Measurements from ENCODE around the gene TMEM132A.

The TMEM132A gene

GRCh38 chr11:60939301-60939700 lies 15.0 kb downstream of the TMEM132A start:
- no peak for DNase-seq

GRCh38 chr11:60939855-60940254 lies 15.6 kb downstream of the TMEM132A start:
- no peak for DNase-seq

- DNase-seq, result no peak
These were observed 17.3 kb downstream of the TMEM132A start for GRCh38 chr11:60941371-60942119.

GRCh38 chr11:60942219-60942618 lies 18.0 kb downstream of the TMEM132A start:
- DNase-seq, result no peak

GRCh38 chr11:60942970-60943565 lies 18.8 kb downstream of the TMEM132A start:
- no peak for DNase-seq

GRCh38 chr11:60944490-60945294 lies 20.4 kb downstream of the TMEM132A start:
- DNase-seq, result no peak

GRCh38 chr11:60945295-60945667 lies 21.0 kb downstream of the TMEM132A start:
- DNase-seq, result no peak

GRCh38 chr11:60946601-60947264 lies 22.5 kb downstream of the TMEM132A start:
- DNase-seq, result no peak

GRCh38 chr11:60947700-60948099 lies 23.4 kb downstream of the TMEM132A start:
- DNase-seq, result no peak

GRCh38 chr11:60948250-60948649 lies 24.0 kb downstream of the TMEM132A start:
- no peak for DNase-seq

GRCh38 chr11:60950024-60950423 lies 25.8 kb downstream of the TMEM132A start:
- DNase-seq, result no peak

- DNase-seq, result no peak
These were observed 26.8 kb downstream of the TMEM132A start for GRCh38 chr11:60950933-60951605.

- DNase-seq, result no peak
These were observed 27.3 kb downstream of the TMEM132A start for GRCh38 chr11:60951606-60951903.

- DNase-seq, result no peak
These were observed 27.9 kb downstream of the TMEM132A start, which contains the start of gene SLC15A3 for GRCh38 chr11:60951904-60952741. Gene SLC15A3, minus strand, starts transcription at chr11:60952176. Its CDS starts 625 bp downstream, at chr11:60951551.

- no peak for DNase-seq
These were observed 28.5 kb downstream of the TMEM132A start for GRCh38 chr11:60952742-60953170.

GRCh38 chr11:60953781-60954180 lies 29.5 kb downstream of the TMEM132A start:
- DNase-seq, result no peak

- DNase-seq, result no peak
These were observed 30.2 kb downstream of the TMEM132A start for GRCh38 chr11:60954421-60954820.

- DNase-seq, result no peak
These were observed 31.3 kb downstream of the TMEM132A start for GRCh38 chr11:60955571-60955970.

GRCh38 chr11:60957188-60957587 lies 32.9 kb downstream of the TMEM132A start:
- DNase-seq, result no peak

GRCh38 chr11:60959431-60959830 lies 35.2 kb downstream of the TMEM132A start:
- DNase-seq, result no peak

GRCh38 chr11:60960405-60960804 lies 36.1 kb downstream of the TMEM132A start:
- DNase-seq, result no peak

GRCh38 chr11:60964801-60965200 lies 40.5 kb downstream of the TMEM132A start:
- no peak for DNase-seq
